GM19328 (cell line): ENCODE data around the gene TMEM119.

Experiments used
- ATAC-seq: cut with Tn5 transposase; IDR thresholded peaks from one replicate; pipeline ENCODE4 v1.9.1; 2021; ENCODE audit warnings: mild to moderate bottlenecking, moderate library complexity; ENCODE audit not compliant: unreplicated experiment

Gene TMEM119

GRCh38 chr12:108551535-108551934 is 46.3 kb downstream of the TMEM119 start:
- no peak for ATAC-seq

DNA sequence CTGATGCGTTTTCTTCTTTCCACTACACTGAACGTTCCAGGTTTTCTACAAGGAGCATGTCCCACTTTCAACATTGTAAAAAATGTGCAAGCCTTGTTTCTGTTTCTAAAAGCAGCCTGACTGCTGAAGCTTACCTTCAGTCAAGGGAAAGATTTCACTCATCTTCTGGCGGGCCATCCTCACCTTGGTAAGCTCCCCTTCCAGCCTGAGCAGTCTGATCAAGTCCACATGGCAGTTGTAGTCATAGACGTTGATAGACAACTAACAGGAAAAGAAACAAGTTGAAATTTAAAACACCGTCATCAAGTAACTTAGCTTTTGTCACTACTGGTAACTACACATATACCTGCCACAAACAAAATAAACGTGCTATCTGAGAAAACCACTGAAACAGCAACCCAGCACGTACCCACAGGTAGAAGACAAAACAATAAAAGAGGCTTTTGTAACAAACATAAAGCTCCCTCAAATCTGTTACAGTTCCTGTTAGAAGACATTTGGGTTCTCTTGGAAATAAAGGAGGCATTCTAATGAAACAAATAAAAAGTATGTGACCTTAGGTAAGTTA is 48.8 kb downstream of the TMEM119 start:
- no peak for ATAC-seq

DNA sequence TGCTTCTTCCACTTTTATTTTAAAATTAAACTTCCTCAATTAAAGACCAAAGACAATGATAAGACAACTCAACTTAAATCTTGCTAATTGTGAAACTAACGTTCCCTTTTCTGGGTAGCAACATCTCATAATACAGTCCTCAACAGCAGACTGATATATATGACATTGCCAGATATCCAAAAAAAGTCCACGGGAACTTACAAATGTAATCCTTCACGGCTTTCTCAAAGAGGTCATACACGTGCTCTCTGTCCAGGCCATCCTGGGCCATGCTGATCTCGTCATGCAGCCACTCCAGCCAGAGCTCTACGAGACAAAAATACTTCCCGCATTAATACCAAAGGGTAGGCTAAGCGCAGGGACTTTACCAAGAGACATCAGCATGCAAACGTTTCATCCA is 50.2 kb downstream of the TMEM119 start:
- no peak for ATAC-seq

DNA sequence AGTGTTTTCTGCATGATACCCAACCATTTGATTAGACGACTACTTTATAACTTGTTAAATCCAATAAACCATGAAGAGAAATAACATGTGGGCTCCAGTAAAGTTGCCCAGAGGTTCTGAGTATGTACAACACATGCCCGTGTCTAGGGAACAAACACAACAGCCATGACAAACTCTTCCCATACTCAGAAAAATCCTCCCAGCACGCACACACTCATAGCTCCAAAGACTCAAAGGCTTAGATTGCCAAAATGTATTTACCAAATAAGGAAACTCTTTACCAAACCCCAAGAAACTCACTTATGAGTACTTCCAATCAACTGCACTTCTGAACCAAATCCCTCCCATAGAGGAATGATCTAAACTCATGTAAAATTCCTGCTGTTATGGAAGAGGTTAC is 54.2 kb downstream of the TMEM119 start:
- ATAC-seq = no peak

DNA sequence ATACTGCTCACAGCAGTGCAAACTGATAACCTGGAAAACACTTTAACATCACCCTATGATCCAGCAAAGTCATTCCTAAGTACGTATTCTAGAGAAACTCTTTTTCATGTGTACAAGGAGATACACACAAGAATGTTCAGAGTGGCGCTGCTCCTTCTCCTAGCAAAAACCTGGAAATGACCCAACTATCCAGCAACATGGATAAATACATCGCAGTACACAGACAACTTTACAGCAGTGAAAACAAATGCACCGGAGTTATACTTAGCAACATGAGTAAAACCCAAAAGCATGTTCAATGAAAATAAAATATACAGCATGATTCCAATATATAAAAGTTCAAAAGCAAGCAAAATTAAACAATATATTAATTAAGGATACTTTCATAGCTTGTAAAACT is 55.6 kb downstream of the TMEM119 start:
- no peak for ATAC-seq
